Activated CD8-positive, alpha-beta T cell treated with anti-CD3 and anti-CD28 coated beads, Interleukin-2, amount 10 ng/mL, durations not matched to agents 7 days and 5 days (primary cell): ENCODE measurements around the gene CRYBG2. TPM values are rescaled to one million over a fixed set of nuclear protein-coding genes. Genes with fewer than 3 reads are reported as not detected.
"Not testable (repeated sequence)": the region's sequence is repeated elsewhere in the genome, so short reads cannot be mapped to it uniquely, and the experiment has no call there.

Experiments used
- ATAC-seq: fragments of 150-1000 bp; cut with Tn5 transposase; one replicate; pipeline ENCODE4 v1.10.0; 2021; ENCODE audit warnings: moderate library complexity
- CTCF ChIA-PET: fragments of 350-600 bp; sonication (Branson Sonifier 250); formaldehyde crosslinking; loops from one replicate; lab custom pipeline; 2021; ENCODE audit warnings: antibody characterized with exemption; lab: Charles Lee
- POLR2A ChIA-PET: fragments of 350-600 bp; sonication (Branson Sonifier 250); formaldehyde crosslinking; loops from one replicate; lab custom pipeline; 2021; ENCODE audit warnings: antibody characterized with exemption; lab: Charles Lee
- DNase-seq: peaks from one replicate; pipeline ENCODE4 v3.0.0-alpha.2; 2020
- H3K27ac Mint-ChIP-seq: one replicate; pipeline ENCODE4 v1.8.0; 2021; ENCODE audit warnings: mild to moderate bottlenecking, mixed read lengths
- H3K27me3 Mint-ChIP-seq: one replicate; pipeline ENCODE4 v1.8.0; 2021; ENCODE audit warnings: low read depth, mixed read lengths
- H3K36me3 Mint-ChIP-seq: one replicate; pipeline ENCODE4 v1.8.0; 2021; ENCODE audit warnings: low read depth, mixed read lengths
- H3K4me1 Mint-ChIP-seq: one replicate; pipeline ENCODE4 v1.8.0; 2021; ENCODE audit warnings: low read depth, mixed read lengths
- H3K4me3 Mint-ChIP-seq: one replicate; pipeline ENCODE4 v1.8.0; 2021; ENCODE audit warnings: mild to moderate bottlenecking, mixed read lengths
- H3K9me3 Mint-ChIP-seq: one replicate; pipeline ENCODE4 v1.8.0; 2022; ENCODE audit warnings: mixed read lengths; ENCODE audit not compliant: insufficient read depth
- total RNA-seq, 2 experiments: library from RNA; stranded (reverse); gene quantifications; one replicate each; pipeline ENCODE4 v1.2.3, GENCODE V29; 2021

CRYBG2 gene
- total RNA-seq, 2 experiments from 2014 or later, result 7.6 to 8.7 TPM

GRCh38 chr1:26305667-26306289, 48.2 kb downstream of the CRYBG2 start:
- peaks cover 5% of the 10 kb centered on the region for H3K36me3 Mint-ChIP-seq
- H3K4me3 Mint-ChIP-seq, result peak overlapping the region; percentile 99
- POLR2A ChIA-PET, result interaction anchor here (1.4 to 4.9 kb wide), 3 partner anchors 9 to 17 kb away, joined by 3 to 79 read pairs (median 6); partner anchors contain the start of gene CD52
- CTCF ChIA-PET, result interaction anchor here (6.1 kb wide), 1 partner anchor 18 kb away, joined by 159 read pairs; no protein-coding TSS in a partner anchor
- no peak for DNase-seq
- no peaks in the 10 kb centered on the region for H3K27me3 Mint-ChIP-seq
- peak; percentile 4 for ATAC-seq
- no peaks in the 10 kb centered on the region for H3K9me3 Mint-ChIP-seq
- H3K4me1 Mint-ChIP-seq, result peaks cover 44% of the 10 kb centered on the region
- peak overlapping the region; percentile 96 for H3K27ac Mint-ChIP-seq

DNA sequence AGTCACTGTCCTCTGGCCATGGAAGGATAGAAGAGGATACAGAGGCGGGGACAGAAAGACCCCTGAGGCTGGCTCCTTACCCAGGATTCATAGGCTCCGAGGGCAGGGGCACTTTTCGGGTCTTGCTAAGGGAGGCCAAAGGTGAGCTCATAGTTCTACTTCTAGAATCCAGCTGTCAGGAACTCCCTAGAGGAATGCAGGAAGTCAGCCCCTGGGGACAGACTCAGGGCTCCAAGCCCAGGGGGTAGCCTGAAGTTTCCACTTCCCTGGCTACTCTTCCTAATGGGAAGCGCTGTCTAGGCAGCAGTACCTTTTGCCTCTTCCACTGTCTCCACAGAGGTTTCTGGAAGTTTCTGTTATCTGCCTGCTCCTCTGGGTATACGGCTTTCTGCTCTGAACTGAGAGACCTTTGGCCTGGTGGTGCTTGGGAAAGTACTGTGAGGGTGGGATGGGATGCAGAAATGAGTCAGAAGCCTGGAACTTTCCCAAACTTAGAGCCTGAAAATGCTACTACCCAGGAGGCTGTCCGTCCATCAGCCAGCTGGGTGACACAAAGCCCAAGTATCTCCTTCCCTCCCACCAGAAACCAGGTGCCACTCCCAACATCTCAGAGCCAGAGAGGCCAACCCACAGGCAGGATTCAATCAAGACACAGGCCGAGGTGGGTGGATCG, 51.1 kb downstream of the CRYBG2 start:
- DNase-seq, result no peak
- no peak for ATAC-seq
- Mint-ChIP-seq H3K4me3 (no peak overlapping the region), H3K4me1 (peaks cover 50% of the 10 kb centered on the region), H3K36me3 (peaks cover 2% of the 10 kb centered on the region), H3K27ac (no peak overlapping the region), H3K27me3 (no peaks in the 10 kb centered on the region), H3K9me3 (no peaks in the 10 kb centered on the region)
- ChIA-PET POLR2A (interaction anchor here (0.5 to 1.9 kb wide), 2 partner anchors 11 to 14 kb away, joined by 3 to 8 read pairs; no protein-coding TSS in a partner anchor), CTCF (interaction anchor here (1.2 kb wide), 1 partner anchor 10 kb away, joined by 3 read pairs; no protein-coding TSS in a partner anchor)

- no peaks in the 10 kb centered on the region for H3K9me3 Mint-ChIP-seq
- no peak for ATAC-seq
- peaks cover 32% of the 10 kb centered on the region for H3K4me1 Mint-ChIP-seq
- no peak overlapping the region for H3K4me3 Mint-ChIP-seq
- H3K27ac Mint-ChIP-seq, result peak overlapping the region; percentile 63
- H3K36me3 Mint-ChIP-seq, result peaks cover 4% of the 10 kb centered on the region
- ChIA-PET POLR2A (interaction anchor here (0.9 to 6.2 kb wide), 2 partner anchors 12 to 16 kb away, joined by 3 to 40 read pairs; no protein-coding TSS in a partner anchor), CTCF (interaction anchor here (1.3 to 2.4 kb wide), 5 partner anchors 12 to 25 kb away, joined by 4 to 10 read pairs (median 8); no protein-coding TSS in a partner anchor)
- no peaks in the 10 kb centered on the region for H3K27me3 Mint-ChIP-seq
- no peak for DNase-seq
Measured at GRCh38 chr1:26300578-26301275, 53.2 kb downstream of the CRYBG2 start.

GRCh38 chr1:26297791-26298124, 56.2 kb downstream of the CRYBG2 start:
- Mint-ChIP-seq H3K36me3 (peaks cover 19% of the 10 kb centered on the region), H3K9me3 (no peaks in the 10 kb centered on the region), H3K27ac (no peak overlapping the region), H3K4me3 (no peak overlapping the region), H3K4me1 (peaks cover 22% of the 10 kb centered on the region), H3K27me3 (no peaks in the 10 kb centered on the region)
- ChIA-PET CTCF (no interaction called here), POLR2A (interaction anchor here (0.9 to 6.2 kb wide), 3 partner anchors 8 to 20 kb away, joined by 3 to 40 read pairs (median 3); partner anchors contain the start of genes CD52 and UBXN11)
- DNase-seq (no peak), ATAC-seq (no peak)

DNA sequence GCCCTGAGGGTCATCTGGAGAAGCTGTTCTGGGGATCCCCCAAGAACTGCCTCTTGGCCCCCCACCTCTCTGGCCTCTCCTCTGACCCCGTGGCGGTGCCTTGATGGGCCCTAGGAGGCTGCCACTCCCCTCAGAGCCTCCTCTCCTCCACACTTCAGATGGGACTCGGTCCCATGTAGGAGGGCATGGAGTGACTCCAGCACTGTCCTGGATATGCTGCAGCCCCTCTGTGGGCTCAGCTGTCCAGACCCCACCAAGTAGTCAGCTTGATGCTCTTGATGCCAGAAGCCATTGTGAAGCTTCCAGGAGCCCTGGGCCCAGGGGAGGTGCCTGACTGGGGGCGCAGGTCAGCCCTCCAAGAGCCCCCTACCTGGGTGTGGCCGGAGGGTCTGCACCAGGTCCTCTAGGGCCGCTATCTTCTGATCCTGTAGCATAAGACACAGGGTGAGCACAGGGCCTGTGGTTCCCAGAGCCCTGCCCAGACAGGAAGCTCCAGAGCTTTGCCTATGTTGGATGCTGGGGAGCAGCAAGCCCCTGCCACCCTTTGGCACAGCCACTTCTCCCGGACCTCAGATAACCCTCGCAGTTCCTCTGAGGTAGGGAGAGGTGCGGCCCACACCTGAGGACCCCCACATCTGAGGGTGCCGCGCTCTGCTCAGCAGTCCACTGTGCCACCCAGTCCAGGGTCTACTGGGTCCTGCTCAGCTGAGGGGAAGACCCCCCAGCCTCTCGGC, 56.7 kb downstream of the CRYBG2 start:
- peaks cover 21% of the 10 kb centered on the region for H3K36me3 Mint-ChIP-seq
- H3K9me3 Mint-ChIP-seq, result no peaks in the 10 kb centered on the region
- peaks cover 22% of the 10 kb centered on the region for H3K4me1 Mint-ChIP-seq
- CTCF ChIA-PET, result interaction anchor here (1.2 to 1.7 kb wide), 2 partner anchors 20 to 24 kb away, joined by 3 to 4 read pairs; partner anchors contain the start of gene CD52
- H3K4me3 Mint-ChIP-seq, result no peak overlapping the region
- no peak overlapping the region for H3K27ac Mint-ChIP-seq
- POLR2A ChIA-PET, result interaction anchor here (0.9 to 6.2 kb wide), 3 partner anchors 9 to 20 kb away, joined by 3 to 40 read pairs (median 3); partner anchors contain the start of genes CD52 and UBXN11
- H3K27me3 Mint-ChIP-seq, result no peaks in the 10 kb centered on the region
- no peak for DNase-seq
- no peak for ATAC-seq

DNA sequence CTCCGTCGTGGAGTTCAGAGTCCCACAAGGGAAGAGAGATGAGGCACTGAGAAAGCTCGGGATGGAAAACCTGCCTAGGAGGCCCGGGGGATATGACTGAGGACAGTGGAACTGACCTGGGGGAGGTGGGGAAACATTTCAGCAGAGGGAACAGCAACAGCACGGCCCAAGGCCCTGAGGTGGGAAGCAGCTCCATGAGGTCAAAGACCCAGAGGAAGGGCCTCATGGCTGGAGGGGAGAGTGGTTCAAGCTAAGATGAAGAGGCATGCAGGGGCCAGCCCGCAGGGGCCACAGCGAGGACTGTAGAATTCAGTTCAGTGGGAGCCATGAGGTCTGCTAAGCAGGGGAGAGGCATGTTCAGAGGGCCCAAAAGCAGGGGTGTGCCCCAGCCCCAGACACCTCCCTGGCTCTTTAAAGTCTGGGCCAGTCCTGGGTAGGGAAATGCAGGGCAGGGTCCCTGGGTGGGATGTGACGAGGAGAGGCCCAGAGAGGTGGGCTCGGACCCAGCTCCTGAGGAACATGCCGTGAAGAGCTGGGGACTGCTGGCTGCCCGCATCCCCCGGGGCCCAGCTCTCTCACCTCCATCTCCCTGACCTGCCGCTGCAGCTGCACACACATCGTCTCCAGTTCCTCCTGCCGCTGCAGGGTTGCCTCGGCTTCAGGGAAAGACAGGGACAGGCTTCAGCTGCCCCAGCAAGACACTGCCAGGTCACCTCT, 57.4 kb downstream of the CRYBG2 start:
- Mint-ChIP-seq H3K4me3 (no peak overlapping the region), H3K4me1 (peaks cover 30% of the 10 kb centered on the region), H3K27ac (peak overlapping the region; percentile 25), H3K36me3 (peaks cover 27% of the 10 kb centered on the region), H3K27me3 (no peaks in the 10 kb centered on the region), H3K9me3 (no peaks in the 10 kb centered on the region)
- POLR2A ChIA-PET, result interaction anchor here (1.2 to 6.2 kb wide), 2 partner anchors 8 to 10 kb away, joined by 3 to 40 read pairs; partner anchors contain the start of gene UBXN11
- CTCF ChIA-PET, result interaction anchor here (1.2 to 1.7 kb wide), 2 partner anchors 21 to 25 kb away, joined by 3 to 4 read pairs; partner anchors contain the start of gene CD52
- ATAC-seq (no peak), DNase-seq (no peak)

GRCh38 chr1:26295194-26296138, 58.5 kb downstream of the CRYBG2 start:
- ChIA-PET POLR2A (interaction anchor here (6.2 kb wide), 1 partner anchor 7 kb away, joined by 40 read pairs; no protein-coding TSS in a partner anchor), CTCF (interaction anchor here (1.7 kb wide), 1 partner anchor 22 kb away, joined by 4 read pairs; the partner anchor contains the start of gene CD52)
- H3K36me3 Mint-ChIP-seq, result peaks cover 30% of the 10 kb centered on the region
- H3K9me3 Mint-ChIP-seq, result no peaks in the 10 kb centered on the region
- H3K4me1 Mint-ChIP-seq, result peaks cover 30% of the 10 kb centered on the region
- ATAC-seq (no peak), DNase-seq (no peak)
- no peaks in the 10 kb centered on the region for H3K27me3 Mint-ChIP-seq
- H3K4me3 Mint-ChIP-seq, result no peak overlapping the region
- peak overlapping the region; percentile 25 for H3K27ac Mint-ChIP-seq

GRCh38 chr1:26293911-26294463, 59.9 kb downstream of the CRYBG2 start:
- ChIA-PET POLR2A (interaction anchor here (1.0 kb wide), 1 partner anchor 9 kb away, joined by 3 read pairs; no protein-coding TSS in a partner anchor), CTCF (interaction anchor here (0.7 kb wide), 1 partner anchor 9 kb away, joined by 3 read pairs; no protein-coding TSS in a partner anchor)
- DNase-seq (no peak), ATAC-seq (no peak)
- Mint-ChIP-seq H3K27me3 (no peaks in the 10 kb centered on the region), H3K27ac (peak overlapping the region; percentile 69), H3K4me1 (peaks cover 34% of the 10 kb centered on the region), H3K36me3 (peaks cover 33% of the 10 kb centered on the region), H3K9me3 (no peaks in the 10 kb centered on the region), H3K4me3 (no peak overlapping the region)

- not testable (repeated sequence) for H3K27me3 Mint-ChIP-seq, H3K9me3 Mint-ChIP-seq, H3K4me3 Mint-ChIP-seq, DNase-seq, ATAC-seq
- ChIA-PET POLR2A (interaction anchor here (19.5 kb wide), 1 partner anchor 25 kb away, joined by 409 read pairs; the partner anchor contains the start of gene CD52), CTCF (interaction anchor here (1.0 kb wide), 1 partner anchor 10 kb away, joined by 3 read pairs; no protein-coding TSS in a partner anchor)
- peaks cover 33% of the 10 kb centered on the region for H3K36me3 Mint-ChIP-seq
- H3K4me1 Mint-ChIP-seq, result peaks cover 45% of the 10 kb centered on the region
- peak overlapping the region; percentile 4 for H3K27ac Mint-ChIP-seq
Measured at GRCh38 chr1:26292735-26293134, 61.2 kb downstream of the CRYBG2 start.
